K562 treated with DMSO at 1 percent for 48 hours (cell line): ENCODE data around the gene GRIN3B. TPM values are rescaled to one million over a fixed set of nuclear protein-coding genes. Genes with fewer than 3 reads are reported as not detected.

ENCODE experiments used
- total RNA-seq: library from RNA; unstranded; fragments of 300-600 nt; gene quantifications from 2 replicates; pipeline ENCODE4 v1.2.3, GENCODE V29; 2022; ENCODE audit warnings: low replicate concordance; ENCODE audit errors: extremely low read depth

Gene GRIN3B, protein sequence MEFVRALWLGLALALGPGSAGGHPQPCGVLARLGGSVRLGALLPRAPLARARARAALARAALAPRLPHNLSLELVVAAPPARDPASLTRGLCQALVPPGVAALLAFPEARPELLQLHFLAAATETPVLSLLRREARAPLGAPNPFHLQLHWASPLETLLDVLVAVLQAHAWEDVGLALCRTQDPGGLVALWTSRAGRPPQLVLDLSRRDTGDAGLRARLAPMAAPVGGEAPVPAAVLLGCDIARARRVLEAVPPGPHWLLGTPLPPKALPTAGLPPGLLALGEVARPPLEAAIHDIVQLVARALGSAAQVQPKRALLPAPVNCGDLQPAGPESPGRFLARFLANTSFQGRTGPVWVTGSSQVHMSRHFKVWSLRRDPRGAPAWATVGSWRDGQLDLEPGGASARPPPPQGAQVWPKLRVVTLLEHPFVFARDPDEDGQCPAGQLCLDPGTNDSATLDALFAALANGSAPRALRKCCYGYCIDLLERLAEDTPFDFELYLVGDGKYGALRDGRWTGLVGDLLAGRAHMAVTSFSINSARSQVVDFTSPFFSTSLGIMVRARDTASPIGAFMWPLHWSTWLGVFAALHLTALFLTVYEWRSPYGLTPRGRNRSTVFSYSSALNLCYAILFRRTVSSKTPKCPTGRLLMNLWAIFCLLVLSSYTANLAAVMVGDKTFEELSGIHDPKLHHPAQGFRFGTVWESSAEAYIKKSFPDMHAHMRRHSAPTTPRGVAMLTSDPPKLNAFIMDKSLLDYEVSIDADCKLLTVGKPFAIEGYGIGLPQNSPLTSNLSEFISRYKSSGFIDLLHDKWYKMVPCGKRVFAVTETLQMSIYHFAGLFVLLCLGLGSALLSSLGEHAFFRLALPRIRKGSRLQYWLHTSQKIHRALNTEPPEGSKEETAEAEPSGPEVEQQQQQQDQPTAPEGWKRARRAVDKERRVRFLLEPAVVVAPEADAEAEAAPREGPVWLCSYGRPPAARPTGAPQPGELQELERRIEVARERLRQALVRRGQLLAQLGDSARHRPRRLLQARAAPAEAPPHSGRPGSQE
- not detected in 2 replicates for total RNA-seq

DNA sequence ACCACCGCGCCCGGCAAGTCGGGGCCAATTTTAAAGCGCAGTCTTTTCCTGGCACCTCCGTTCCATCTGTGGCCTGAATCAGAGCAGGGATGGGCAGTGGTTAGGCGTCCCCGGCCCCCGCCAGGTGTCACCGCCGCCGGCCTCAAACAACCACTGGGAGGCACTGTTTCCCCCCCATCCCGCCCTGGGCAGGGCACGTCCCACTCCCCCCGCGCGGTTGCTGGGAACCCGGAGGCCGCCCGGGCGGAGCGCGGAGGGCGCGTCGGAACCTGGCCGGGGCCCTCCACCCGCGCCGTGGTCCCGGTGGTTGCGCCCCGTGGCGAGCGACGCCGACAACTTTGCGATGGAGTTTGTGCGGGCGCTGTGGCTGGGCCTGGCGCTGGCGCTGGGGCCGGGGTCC lies at the start of gene GRIN3B:
Gene GRIN3B (plus strand): TSS at position 325 of the 400 bp plus-strand sequence. CDS start 19 bp downstream, at position 344.

DNA sequence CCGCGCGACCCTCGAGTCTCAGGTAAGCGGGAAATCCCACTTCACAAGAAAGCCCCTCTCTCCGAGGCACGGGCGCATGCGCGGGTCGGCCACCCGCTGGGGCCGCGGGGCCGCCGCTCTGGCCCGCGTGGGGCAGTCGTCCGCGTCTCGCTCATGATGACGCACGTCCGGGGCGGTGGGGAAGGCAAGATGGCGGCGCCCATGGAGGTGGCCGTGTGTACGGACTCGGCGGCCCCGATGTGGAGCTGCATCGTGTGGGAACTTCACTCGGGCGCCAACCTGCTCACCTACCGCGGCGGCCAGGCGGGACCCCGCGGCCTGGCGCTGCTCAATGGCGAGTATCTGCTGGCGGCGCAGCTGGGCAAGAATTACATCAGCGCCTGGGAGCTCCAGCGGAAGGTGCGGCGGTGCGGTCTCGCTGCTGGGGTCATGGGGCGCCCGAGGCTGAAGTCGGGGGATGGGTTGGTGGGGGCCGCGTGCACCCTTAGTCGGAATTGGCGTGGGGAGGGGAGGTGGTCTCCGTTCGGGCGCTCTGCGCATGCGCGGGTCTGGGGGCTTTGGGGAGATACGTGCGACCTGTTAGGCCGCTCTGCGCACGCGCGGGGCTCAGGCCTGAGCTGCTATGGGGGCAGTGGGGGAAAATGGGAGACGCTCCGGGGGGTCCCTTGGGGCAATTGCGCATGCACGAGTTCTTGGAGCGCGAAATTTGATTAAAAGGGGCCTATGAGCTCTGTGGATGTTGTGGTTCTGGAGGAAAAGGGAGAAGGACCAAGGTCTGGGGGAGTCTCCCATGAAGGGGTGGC lies 15.9 kb upstream of the GRIN3B start, which contains the start of gene WDR18:
Gene WDR18 (plus strand): TSS at position 181 of the 803 bp plus-strand sequence. CDS start 9 bp downstream, at position 190.

DNA sequence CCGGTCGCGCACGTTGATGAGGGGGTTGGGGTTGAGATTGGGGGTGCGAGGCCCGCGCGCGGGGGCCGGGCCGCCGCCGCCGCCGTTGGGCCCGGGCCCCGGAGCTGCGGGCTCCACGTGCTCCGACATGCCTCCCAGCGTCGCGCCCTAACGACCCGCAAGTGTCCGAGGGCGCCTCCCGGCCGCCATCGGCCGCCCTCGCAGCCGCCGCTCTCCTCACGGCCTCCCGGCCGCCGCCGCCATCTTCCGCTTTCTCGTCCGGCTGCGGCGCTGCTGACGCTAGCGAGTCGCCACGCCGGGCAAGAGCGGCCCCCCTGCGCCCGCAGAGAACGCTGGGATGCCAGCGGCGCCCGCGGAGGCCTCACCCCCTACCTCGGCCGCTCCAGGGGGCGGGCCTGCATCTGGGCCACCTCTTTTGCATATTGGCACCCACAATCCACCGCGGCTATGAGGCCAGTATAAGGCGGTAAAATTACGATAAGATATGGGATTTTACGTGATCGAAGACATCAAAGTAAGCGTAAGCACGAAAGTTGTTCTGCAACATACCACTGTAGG lies 20.7 kb downstream of the GRIN3B start, which contains the start of gene TMEM259:
Gene TMEM259 (minus strand): TSS at position 256 of the 558 bp plus-strand sequence. CDS start 127 bp downstream, at position 129.

DNA sequence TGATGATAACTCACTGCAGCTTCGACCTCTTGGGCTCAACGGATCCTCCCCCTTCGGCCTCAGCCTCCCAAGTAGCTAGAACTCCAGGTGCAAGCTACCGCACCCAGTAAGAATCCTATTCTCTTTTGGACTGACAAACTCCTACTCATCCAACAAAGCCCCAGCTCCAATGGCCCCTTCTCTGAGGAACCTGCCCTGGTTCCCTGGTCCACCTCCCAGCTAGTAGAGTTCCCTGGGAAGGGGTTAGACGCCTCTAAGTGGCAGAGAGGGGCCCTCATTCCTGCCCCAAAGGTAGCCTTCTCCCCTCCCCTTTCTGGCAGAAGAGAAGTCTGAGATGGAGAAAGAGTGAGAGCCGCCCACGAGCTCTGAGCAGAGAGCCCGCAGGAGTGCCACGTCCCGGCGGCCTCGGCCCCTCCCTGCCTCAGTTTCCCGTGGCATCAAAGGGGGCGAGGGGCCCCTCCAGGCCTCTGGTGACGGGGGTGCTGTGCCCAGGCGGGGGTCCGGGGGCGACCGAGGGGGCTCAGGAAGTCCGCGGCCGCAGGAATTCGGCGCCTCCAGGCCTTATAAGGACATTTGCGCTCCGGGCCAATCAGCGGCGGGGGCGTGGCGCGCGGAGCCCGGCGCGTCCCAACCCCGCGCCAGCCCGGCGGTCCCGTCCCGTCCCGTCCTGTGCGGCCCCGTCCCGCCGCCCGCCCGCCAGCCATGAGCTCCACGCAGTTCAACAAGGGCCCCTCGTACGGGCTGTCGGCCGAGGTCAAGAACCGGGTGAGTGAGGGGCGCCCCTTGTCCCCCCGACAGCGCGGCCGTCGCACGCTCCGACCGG lies 26.0 kb downstream of the GRIN3B start, which contains the start of gene CNN2:
Gene CNN2 (plus strand): TSS at position 649 of the 823 bp plus-strand sequence. CDS start 54 bp downstream, at position 703.

DNA sequence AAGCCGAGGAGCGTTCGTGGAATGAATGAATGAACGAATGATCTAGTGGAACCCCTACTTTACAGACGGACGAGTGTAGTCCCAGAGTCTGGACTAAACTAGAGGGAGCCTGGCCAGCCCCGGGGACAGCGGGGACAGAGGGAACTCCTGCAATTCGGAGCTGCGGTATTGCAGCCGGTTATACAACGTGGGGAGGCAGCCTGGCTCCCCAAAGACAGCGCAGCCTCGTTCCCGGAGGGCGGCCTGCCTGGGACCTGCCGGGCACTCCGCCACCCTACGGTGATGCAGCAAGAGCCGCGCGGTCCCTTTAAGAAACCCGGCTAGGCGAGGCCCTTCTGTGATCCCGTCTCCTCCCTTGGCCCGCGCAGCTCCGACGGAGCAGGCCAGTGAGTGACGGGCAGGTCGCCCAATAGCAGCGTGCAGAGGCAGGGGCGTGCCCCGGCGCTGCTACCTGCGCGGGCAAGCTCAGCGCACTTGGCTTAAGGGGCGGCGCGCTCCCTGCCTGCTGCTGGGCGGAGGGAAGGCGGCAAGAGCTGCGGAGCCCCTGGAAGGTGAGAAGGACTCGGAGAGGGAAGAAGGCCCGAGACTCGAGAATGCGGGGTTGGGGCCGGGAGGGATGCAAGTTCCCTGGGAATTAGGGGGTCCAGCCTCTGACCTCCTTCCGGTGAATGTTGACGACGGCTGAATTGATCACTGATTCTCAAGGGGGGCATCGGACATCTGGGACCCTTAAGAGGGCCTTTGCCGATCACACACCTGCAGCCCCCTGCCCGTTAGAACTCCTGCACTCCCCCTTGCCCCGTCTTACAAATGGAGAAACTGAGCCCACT lies 39.6 kb downstream of the GRIN3B start, which contains the start of gene ABCA7:
Gene ABCA7 (plus strand): TSS at position 462 of the 830 bp plus-strand sequence. CDS start 1,255 bp downstream, outside the sequence.

Other genes with a start within 250 kb of the GRIN3B start
- gene MISP, start 249.3 kb upstream of the GRIN3B start, total RNA-seq: not detected in 2 replicates
- gene PTBP1, start 203.0 kb upstream of the GRIN3B start, total RNA-seq: 250 TPM in 1 of 2 replicates, not detected in the other
- not detected in 2 replicates for gene PLPPR3, start 178.5 kb upstream of the GRIN3B start, total RNA-seq
- not detected in 2 replicates for gene AZU1, start 172.6 kb upstream of the GRIN3B start, total RNA-seq
- gene PRTN3, start 159.4 kb upstream of the GRIN3B start, total RNA-seq: not detected in 2 replicates
- gene ELANE, start 148.1 kb upstream of the GRIN3B start, total RNA-seq: not detected in 2 replicates
- gene CFD, start 140.8 kb upstream of the GRIN3B start, total RNA-seq: not detected in 2 replicates
- not detected in 2 replicates for gene MED16, start 107.2 kb upstream of the GRIN3B start, total RNA-seq
- gene RNU6-9, start 106.9 kb upstream of the GRIN3B start, total RNA-seq: not detected in 2 replicates
- gene R3HDM4, start 87.2 kb upstream of the GRIN3B start, total RNA-seq: not detected in 2 replicates
- not detected in 2 replicates for gene KISS1R, start 83.1 kb upstream of the GRIN3B start, total RNA-seq
- gene ARID3A, start 74.4 kb upstream of the GRIN3B start, total RNA-seq: not detected in 2 replicates
- not detected in 2 replicates for gene WDR18, start 16.1 kb upstream of the GRIN3B start, total RNA-seq
- gene TMEM259, start 20.7 kb downstream of the GRIN3B start, total RNA-seq: 230 TPM in 1 of 2 replicates, not detected in the other
- gene RNU6-2, start 21.1 kb downstream of the GRIN3B start, total RNA-seq: not detected in 2 replicates
- gene CNN2, start 26.2 kb downstream of the GRIN3B start, total RNA-seq: not detected in 2 replicates
- 154 TPM in 1 of 2 replicates, not detected in the other for gene ABCA7, start 39.7 kb downstream of the GRIN3B start, total RNA-seq
- 355 TPM in 1 of 2 replicates, not detected in the other for gene ARHGAP45, start 66.7 kb downstream of the GRIN3B start, total RNA-seq
- 472 TPM in 1 of 2 replicates, not detected in the other for gene POLR2E, start 95.0 kb downstream of the GRIN3B start, total RNA-seq
- not detected in 2 replicates for gene GPX4, start 103.6 kb downstream of the GRIN3B start, total RNA-seq
- gene SBNO2, start 173.8 kb downstream of the GRIN3B start, total RNA-seq: 203 TPM in 1 of 2 replicates, not detected in the other
- 700 TPM in 1 of 2 replicates, not detected in the other for gene STK11, start 205.4 kb downstream of the GRIN3B start, total RNA-seq
- not detected in 2 replicates for gene CBARP, start 237.6 kb downstream of the GRIN3B start, total RNA-seq
- not detected in 2 replicates for gene ATP5F1D, start 241.3 kb downstream of the GRIN3B start, total RNA-seq
- gene MIDN, start 248.2 kb downstream of the GRIN3B start, total RNA-seq: not detected in 2 replicates